Heart right ventricle (tissue), 16 donors: ENCODE results near the gene SVIL. TPM values are rescaled to one million over a fixed set of nuclear protein-coding genes. Genes with fewer than 3 reads are reported as not detected.
A peak's percentile ranks its signal among the peaks of the same experiment; 100 is the strongest.

Experiments
- ATAC-seq, 8 donors: fragments of 200-7000 bp; cut with Tn5 transposase; one replicate each; pipeline ENCODE4 v1.9.1; 2020; ENCODE audit warnings: mild to moderate bottlenecking in 8 of 8, moderate library complexity in 8 of 8, moderate number of reproducible peaks in 1 of 8
- DNase-seq, 2 donors: peaks; one replicate each; pipeline ENCODE4 v3.0.0-alpha.2; 2020
- H3K27ac ChIP-seq, 10 donors: fragments of 200-600 bp; sonication (generic) in 2 of 10; one replicate each; pipeline versions ENCODE4 v1.5.0 to v1.8.0; 2020 to 2022; ENCODE audit warnings: mild to moderate bottlenecking in 3 of 10
- H3K27me3 ChIP-seq, 7 donors: fragments of 200-600 bp; one replicate each; pipeline ENCODE4 v1.8.0; 2021 to 2022; ENCODE audit warnings: mild to moderate bottlenecking in 2 of 7
- H3K36me3 ChIP-seq, 9 donors: fragments of 200-600 bp; sonication (generic) in 1 of 9; one replicate each; pipeline versions ENCODE4 v1.5.0 to v1.8.0; 2020 to 2022; ENCODE audit warnings: mild to moderate bottlenecking in 2 of 9
- H3K4me1 ChIP-seq, 9 donors: fragments of 200-600 bp; sonication (generic) in 1 of 9; one replicate each; pipeline versions ENCODE4 v1.5.0 to v1.8.0; 2020 to 2022; ENCODE audit warnings: mild to moderate bottlenecking in 4 of 9
- H3K4me3 ChIP-seq, 10 donors: fragments of 200-600 bp; sonication (generic) in 2 of 10; one replicate each; pipeline versions ENCODE4 v1.5.0 to v1.8.0; 2020 to 2022; ENCODE audit warnings: mild to moderate bottlenecking in 7 of 10, moderate library complexity in 2 of 10
- H3K9me3 ChIP-seq, 11 donors: fragments of 200-600 bp in 10 of 11; sonication (generic) in 2 of 11; one replicate each; pipeline versions ENCODE4 v1.5.0 to v1.8.0; 2013 to 2022; ENCODE audit warnings: mild to moderate bottlenecking in 2 of 11, control low read depth in 1 of 11, moderate library complexity in 1 of 11
- CTCF ChIP-seq, 9 donors: fragments of 200-600 bp; sonication (generic) in 2 of 9; IDR thresholded peaks; one replicate each; pipeline versions ENCODE4 v1.5.0 to v1.8.0; 2021 to 2022; ENCODE audit warnings: antibody characterized with exemption in 9 of 9, mild to moderate bottlenecking in 5 of 9, moderate library complexity in 1 of 9
- WGBS, 2 donors: extraction: QIAGEN DNeasy Blood & Tissue Kit; methylation state at CpG; one replicate each; pipeline ENCODE4 v1.1.7; 2013; ENCODE audit warnings: inconsistent platforms in 1 of 2; 5-methylcytosine and 5-hydroxymethylcytosine counted together
- intact Hi-C, 10 donors: fragments of 100-400 bp; cut with DNase I; formaldehyde crosslinking; loops; one replicate each; pipeline versions ENCODE4 v1.11.1 to v1.14.2; 2022
- polyA plus RNA-seq, 2 donors: library from polyadenylated mRNA; stranded (reverse); fragments of 200-250 nt; gene quantifications; one replicate each; pipeline ENCODE4 v1.2.3, GENCODE V29; 2013
- total RNA-seq, 10 donors: library from RNA; stranded (reverse); fragmentation: NEBNext Ultra II Directional in 3 of 10; extraction: Animal tissue kit (Norgen Biotek cat#: 25700) in 3 of 10; gene quantifications; one replicate each; pipeline versions ENCODE4 v1.2.1 to v1.2.4, GENCODE V29; 2021 to 2023
- donor health status: Arrhythmogenic right ventricular cardiomyopathy.
- donor health status: ischemic (EF 13 %, LVEDD 7.1; RV severe dilation, severe dysfunction).
- donor health status: healthy with polysubstance abuse.
- donor health status: DM: no; HTN: yes; CAD: no.
- donor health status: DM: no; HTN: no; CAD: no.
- donor health status: ischemic (EF 25% LVEDD 6.9; RV normal size, moderate dysfunction).
- donor health status: ischemic (EF 25% LVEDD 5.7; RV mildly dilated, moderate dysfunction).
- donor health status: healthy.
- donor health status: DM: yes; HTN: yes; CAD: no.
- donor health status: Ischemic cardiomyopathy.
- donor health status: ischemic (EF 35%, LVEDD 5.7; RV mildly dilated, moderate dysfunction).
- donor health status: nonischemic (EF 11% LVEDD 7.7; RV severe dilation, severe dysfunction).
- donor health status: DM: yes; HTN: yes; CAD: no.
- donor health status: PGD.
- donor health status: ischemic (EF 29% LVEDD 5.4; RV normal size, mild dysfunction).
- donor health status: nonischemic (EF 23%, LVEDD 6.1; RV moderate dilation, normal function).

Gene SVIL
- total and polyA plus RNA-seq, 12 donors, result 38.6 to 655 (median 450) TPM

DNA sequence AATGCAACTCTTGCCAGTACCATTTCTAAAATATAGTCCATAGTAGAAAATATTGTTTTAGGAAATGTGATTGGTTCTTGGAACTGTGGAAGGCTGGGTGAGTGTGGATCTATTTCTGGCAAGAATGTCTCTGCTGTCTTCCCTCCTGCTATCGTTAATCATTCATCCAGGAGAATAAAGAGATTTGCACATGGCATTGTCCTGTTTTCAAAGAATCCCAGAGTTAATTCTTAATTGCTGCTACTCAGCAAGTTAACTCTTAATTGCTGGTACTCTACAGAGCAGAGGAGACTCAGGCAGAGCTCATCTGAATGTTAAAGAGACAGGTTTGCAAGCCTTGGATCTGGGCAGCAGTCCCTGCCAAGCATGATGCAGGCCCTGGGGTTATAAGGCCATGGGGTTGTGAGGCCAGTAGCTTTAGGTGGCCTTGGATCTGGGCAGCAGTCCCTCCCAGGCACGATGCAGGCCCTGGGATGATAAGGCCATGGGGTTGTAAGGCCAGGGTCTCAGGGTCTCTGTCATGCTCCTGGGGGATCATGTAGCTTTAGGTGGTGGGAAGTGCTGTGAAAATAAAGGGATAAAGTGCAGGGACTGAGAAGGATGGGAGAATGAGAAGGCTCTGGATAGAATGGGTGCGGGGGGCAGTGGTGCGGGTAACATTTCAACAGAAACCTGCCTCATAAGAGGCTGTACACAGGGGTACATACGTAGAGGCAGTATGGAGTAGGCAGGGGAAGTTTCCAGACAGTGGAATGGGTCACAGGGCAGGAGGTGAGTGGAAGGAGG, 162.3 kb downstream of the SVIL start:
- Histone ChIP-seq H3K27me3 (no peaks in the 10 kb centered on the region), H3K4me3 (no peak overlapping the region), H3K9me3 (no peaks in the 10 kb centered on the region), H3K4me1 (peaks cover 4 to 65% (median 31%) of the 10 kb centered on the region in 9 donors), H3K36me3 (peaks cover 0 to 100% (median 59%) of the 10 kb centered on the region in 9 donors), H3K27ac (peak overlapping the region in 6 of 10 donors; percentile 7 to 65 (median 39))
- TF ChIP-seq CTCF (IDR thresholded peaks at IDR 0.05), result no peak
- WGBS, 2 donors, result 47 to 61% methylated on average over 5 of the region's 5 CpGs
- ATAC-seq (peak in 2 of 8 donors; percentile 3 to 34), DNase-seq (no peak)
- intact Hi-C loops, result no loop called here

GRCh38 chr10:29471544-29471859, 163.3 kb downstream of the SVIL start:
- H3K27me3 ChIP-seq, result no peaks in the 10 kb centered on the region
- H3K4me1 ChIP-seq, result peaks cover 0 to 66% (median 32%) of the 10 kb centered on the region in 9 donors
- TF ChIP-seq CTCF (IDR thresholded peaks at IDR 0.05), result no peak
- H3K36me3 ChIP-seq, result peaks cover 0 to 100% (median 62%) of the 10 kb centered on the region in 9 donors
- no peak overlapping the region for H3K4me3 ChIP-seq
- no peaks in the 10 kb centered on the region for H3K9me3 ChIP-seq
- ATAC-seq (no peak), DNase-seq (no peak)
- intact Hi-C loops, result no loop called here
- H3K27ac ChIP-seq, result peak overlapping the region in 4 of 10 donors; percentile 7 to 65 (median 22)
- WGBS, 2 donors, result 19 to 23% methylated on average over 1 of the region's 1 CpG

DNA sequence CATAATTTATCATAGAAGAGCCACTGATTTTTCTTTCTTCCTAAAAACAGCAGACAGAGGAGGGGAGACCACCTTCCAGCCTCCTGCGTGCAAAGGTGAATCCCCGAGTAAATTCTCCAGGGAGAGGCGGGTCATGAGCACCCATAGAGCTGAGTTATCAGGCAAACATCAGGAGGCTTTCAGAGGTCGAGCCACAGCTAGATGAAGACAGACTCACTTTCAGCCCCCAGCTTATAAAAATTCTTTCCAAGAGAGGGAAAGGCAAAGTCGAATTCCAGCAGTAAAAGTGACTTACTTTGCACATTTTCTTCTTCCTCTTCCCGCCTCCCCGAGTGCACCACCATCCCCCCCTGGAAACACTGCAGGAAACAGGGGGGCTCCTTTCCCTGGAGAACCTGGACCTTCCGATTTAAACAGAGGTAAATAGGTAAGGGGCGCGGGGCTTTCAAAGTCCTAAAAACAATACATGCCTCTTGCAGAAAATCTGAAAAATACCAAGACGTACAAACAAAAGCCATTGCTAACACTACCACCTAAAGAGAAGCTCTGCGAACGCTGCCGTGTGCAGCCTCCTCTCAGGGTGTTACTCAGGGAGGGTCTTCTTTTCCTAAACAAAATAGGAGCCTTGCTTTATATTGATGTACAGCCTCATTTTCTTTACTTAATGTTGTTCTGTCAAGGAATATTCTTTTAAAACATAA, 163.8 kb downstream of the SVIL start:
- ATAC-seq (no peak), DNase-seq (no peak)
- peaks cover 0 to 69% (median 32%) of the 10 kb centered on the region in 9 donors for H3K4me1 ChIP-seq
- H3K27ac ChIP-seq, result peak overlapping the region in 4 of 10 donors; percentile 8 to 65 (median 54)
- no peak overlapping the region for H3K4me3 ChIP-seq
- peaks cover 0 to 100% (median 57%) of the 10 kb centered on the region in 9 donors for H3K36me3 ChIP-seq
- TF ChIP-seq CTCF (IDR thresholded peaks at IDR 0.05), result no peak
- WGBS, 2 donors, result 70 to 73% methylated on average over 14 of the region's 14 CpGs
- H3K27me3 ChIP-seq, result no peaks in the 10 kb centered on the region
- no peaks in the 10 kb centered on the region for H3K9me3 ChIP-seq
- intact Hi-C loops, result no loop called here

DNA sequence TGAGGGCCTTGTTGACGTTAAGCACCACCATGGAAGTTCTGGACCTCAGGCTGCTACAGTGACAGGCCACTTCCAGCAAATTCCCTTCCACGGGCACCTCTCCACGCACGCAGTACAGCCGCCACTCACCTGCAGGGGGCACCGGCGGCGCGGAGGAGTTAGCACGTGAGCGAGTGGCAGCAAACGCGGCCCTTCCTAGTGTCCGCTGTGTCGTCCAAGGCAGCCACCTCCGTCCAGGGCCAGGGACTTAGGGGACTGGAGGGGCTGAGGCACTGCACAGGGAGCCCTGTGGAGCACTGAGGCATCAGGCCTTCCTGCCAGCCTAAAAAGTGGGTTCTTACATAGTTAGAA, 164.4 kb downstream of the SVIL start:
- no peaks in the 10 kb centered on the region for H3K9me3 ChIP-seq
- peak in 1 of 2 donors; percentile 42 for DNase-seq
- ATAC-seq, result peak; percentile 16 to 58 (median 45)
- WGBS, 2 donors, result 54 to 68% methylated on average over 16 of the region's 16 CpGs
- H3K4me3 ChIP-seq, result no peak overlapping the region
- H3K4me1 ChIP-seq, result peaks cover 0 to 72% (median 30%) of the 10 kb centered on the region in 9 donors
- TF ChIP-seq CTCF (IDR thresholded peaks at IDR 0.05), result peak in 7 of 9 donors; percentile 38 to 56 (median 46)
- peak overlapping the region in 5 of 10 donors; percentile 8 to 65 (median 51) for H3K27ac ChIP-seq
- H3K36me3 ChIP-seq, result peaks cover 0 to 100% (median 53%) of the 10 kb centered on the region in 9 donors
- H3K27me3 ChIP-seq, result no peaks in the 10 kb centered on the region
- intact Hi-C loops, result no loop called here
